NCI-H187 treated with DMSO at 0.1 percent for 48 hours (cell line): ENCODE data around the gene UPF2.

ENCODE experiments used
- DNase-seq: peaks from one replicate; lab custom pipeline; 2025; lab: John Stamatoyannopoulos, UW

UPF2 gene

GRCh38 chr10:11884706-11885423, 157.7 kb downstream of the UPF2 start:
- no peak for DNase-seq

DNA sequence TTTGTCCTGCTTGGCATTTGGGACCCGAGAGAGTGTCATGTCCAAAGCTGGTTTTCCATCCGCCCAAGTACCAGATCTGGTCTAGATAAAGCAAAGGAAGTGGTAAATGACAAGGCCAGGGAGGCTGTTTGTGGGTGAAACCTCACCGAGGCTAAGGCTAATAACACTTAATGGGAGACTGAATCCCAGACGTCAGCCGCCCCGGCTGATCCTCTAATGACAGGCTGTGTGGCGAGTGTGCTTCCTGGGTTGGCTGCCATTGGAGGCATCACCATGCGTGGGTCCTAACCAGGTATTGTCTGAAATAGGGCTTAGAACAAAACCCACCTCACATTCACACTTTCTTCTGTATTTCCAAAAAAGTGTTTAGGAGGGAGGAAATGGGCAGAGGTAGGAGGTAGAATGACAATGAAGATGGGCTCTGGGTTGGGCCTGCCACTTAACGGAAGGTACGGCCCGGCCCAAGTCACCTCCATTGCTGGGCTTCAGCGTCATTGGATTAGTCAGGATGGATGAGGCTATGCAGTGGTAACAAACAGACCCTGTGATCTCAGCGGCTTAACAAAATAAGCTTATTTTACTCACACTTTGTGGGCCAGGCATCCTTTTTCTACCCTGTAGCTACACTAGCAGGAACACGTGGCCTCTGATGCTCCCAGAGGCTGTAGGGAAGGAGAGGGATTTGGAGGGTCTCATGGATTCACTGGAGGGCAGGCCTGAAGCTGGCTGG, 159.8 kb downstream of the UPF2 start:
- DNase-seq, result no peak

DNA sequence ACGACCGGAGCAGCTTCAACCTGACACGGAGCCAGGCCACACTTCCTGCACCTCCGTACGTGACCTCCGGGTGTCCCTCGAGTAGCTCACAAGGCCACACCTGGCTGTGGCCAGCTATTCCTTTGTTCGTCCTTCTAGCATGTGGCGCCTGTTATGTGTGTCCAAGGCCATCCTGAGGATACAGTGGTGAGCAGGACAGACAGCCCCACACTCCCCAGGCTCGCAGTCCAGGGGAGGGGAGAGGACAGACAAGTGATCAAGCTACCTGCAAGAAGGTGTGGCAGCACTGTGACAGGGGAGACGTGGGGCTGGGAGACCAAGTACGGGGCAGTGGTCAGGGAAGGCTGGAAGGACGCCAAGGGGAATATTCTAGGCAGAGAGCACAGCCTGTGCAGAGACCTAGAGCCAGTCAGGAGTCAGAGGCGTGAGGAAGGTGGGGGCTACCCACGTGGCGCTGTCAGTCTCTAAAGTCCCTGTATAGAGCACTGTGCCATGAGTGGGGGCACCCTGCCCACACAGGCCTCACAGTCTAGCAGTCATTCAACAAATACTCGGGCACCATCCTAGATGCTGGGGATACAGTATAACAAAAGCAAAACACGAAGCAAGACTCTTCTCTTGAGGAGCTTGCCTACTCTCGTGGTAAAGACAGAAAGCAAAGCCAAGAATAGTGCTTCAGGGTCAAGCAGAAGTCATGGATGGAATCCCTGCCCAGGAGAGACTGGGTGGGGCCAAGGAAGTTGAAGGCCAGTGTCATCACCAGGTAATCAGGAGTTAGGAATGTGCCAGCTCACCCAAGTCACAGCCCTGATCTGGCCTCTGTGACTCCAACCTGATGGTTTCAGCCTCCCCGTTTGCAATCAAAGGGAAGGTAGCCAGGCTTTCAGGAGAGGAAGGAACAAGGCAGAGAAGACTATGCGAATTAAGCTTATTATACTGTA, 160.9 kb downstream of the UPF2 start:
- no peak for DNase-seq

DNA sequence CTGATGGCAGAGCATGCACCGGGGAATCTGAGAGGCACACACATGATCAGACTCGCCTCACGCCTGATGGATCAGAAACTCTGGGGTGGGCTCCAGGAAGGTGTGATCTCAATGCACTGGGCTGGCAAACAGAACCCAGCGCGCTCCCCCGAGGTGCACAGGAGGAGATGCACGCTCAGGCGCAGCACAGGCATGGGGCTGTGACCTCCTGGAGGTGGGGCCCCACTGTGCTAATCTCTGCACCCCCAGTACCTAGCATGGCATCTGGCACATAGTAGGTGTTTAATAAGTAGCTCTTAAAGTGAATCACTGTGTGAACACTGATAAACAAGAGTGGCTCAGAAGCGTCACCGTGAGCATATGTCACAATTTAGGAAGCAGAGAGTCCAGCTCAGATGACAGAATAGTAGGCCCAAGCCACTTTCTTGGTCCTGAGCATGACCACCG, 161.6 kb downstream of the UPF2 start:
- DNase-seq, result no peak

GRCh38 chr10:11880151-11881029, 162.2 kb downstream of the UPF2 start:
- no peak for DNase-seq

DNA sequence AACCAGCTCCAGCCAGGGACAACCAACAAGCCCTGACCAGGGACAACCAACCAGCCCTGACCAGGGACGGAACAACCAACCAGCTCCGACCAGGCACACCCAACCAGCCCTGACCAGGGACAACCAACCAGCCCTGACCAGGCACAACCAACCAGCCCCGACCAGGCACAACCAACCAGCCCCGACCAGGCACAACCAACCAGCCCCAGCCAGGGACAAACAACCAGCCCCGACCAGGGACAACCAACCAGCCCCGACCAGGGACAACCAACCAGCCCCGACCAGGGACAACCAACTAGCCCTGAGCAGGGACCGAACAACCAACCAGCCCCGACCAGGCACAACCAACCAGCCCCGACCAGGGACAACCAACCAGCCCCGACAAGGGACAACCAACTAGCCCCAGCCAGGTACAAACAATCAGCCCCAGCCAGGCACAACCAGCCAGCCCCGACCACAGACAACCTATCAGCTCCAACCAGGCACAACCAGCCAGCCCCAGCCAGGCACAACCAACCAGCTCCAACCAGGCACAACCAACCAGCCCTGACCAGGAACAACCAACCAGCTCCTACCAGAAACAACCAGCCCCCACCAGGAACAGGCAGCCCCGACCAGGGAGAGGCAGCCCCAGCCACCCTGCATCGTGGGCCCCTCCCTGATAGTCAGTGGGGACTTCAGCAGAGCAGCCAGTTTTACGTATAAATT, 163.1 kb downstream of the UPF2 start:
- DNase-seq, result no peak

- DNase-seq, result no peak
These were observed 163.8 kb downstream of the UPF2 start for GRCh38 chr10:11878776-11879175.

- no peak for DNase-seq
These were observed 165.1 kb downstream of the UPF2 start for GRCh38 chr10:11877591-11877905.

DNA sequence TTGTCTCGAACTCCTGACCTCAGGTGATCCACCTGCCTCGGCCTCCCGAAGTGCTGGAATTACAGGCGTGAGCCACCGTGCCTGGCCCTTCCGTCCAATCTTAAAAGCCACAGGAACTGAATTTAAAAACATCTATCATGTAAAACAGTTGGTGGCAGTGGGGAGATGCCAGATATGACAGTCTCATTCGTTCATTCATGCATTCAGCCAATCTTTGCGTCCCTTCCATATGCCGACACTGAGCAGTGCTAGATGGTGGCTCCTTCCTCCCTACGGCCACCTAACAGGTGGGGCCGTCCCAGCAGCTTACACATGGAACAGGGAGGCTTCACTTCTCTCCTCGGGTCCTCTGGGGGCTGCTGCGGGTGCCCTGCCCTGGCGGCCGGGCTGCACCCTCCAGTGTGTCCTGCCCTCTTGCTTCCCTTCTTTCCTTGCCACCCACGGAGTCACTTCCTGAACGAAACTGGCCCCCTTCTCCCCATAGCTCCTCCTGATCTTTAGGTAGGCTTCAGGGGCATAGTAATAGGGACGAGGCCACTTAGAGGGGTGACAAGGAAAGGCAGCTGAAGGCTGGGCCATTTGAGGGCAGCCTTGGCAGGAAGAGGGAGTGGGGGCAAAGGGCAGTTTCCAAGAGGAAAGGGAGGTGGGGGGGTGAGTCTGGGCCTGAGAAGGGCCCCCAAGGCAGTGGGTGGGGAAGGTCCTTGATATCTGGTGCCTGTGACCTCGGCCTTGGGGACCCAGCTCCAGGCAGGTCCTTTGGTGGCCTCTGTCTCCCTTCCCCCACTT, 165.6 kb downstream of the UPF2 start:
- no peak for DNase-seq

GRCh38 chr10:11876324-11876723, 166.3 kb downstream of the UPF2 start:
- no peak for DNase-seq

- no peak for DNase-seq
These were observed 166.9 kb downstream of the UPF2 start for GRCh38 chr10:11875494-11876281.

- no peak for DNase-seq
These were observed 167.8 kb downstream of the UPF2 start for GRCh38 chr10:11874568-11875493.

DNA sequence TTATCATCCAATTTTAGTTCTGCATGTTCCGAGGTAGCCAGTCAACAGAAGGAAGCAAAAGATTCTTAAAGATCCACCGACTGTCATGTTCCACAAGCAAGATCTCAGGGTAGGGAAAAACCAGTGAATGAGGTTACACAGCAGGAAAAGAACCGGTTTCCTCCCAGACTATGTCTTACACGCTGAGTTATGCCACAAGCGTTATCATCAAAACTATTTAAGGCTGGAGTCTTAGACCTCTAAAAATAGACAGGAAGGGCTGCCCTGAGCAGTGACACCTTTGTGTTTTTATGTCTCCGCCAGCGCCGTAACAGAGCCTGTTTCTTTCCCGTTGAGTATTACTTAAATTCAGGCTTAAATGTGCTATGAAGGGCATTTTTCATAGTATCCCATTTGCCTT, 171.1 kb downstream of the UPF2 start:
- DNase-seq, result no peak

GRCh38 chr10:11870900-11871400, 171.7 kb downstream of the UPF2 start:
- no peak for DNase-seq

DNA sequence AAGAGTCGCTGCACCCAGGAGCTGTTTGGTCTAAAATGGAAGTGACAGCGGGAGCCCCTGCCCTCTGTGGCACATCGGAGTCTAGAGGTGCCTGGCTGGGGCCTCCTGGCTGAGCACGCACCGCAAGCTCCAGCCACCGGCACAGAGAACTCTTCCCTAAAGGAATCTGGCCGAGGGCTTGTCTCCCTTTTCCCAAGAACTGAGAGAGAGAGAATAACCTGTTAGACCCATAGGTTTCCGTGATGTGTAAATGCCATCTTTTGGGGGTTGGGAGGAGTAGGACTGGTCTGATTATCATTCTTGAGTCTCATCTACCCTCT, 172.2 kb downstream of the UPF2 start:
- DNase-seq, result no peak
